ENCODE measurements around the gene NAPB.
"Not testable (repeated sequence)": the region's sequence is repeated elsewhere in the genome, so short reads cannot be mapped to it uniquely, and the experiment has no call there.

The NAPB gene

GRCh38 chr20:23420943-23421931, at the start of gene NAPB:
Gene NAPB (minus strand): TSS chr20:23421488. CDS start chr20:23421402, 86 bp downstream.
- no peaks in the 10 kb centered on the region for H3K9me3 ChIP-seq
- DNase-seq (ENCODE audit: low spot score in 2 of 2), result peak; percentile 92 to 96
- H3K4me3 ChIP-seq, result peak within 1 kb of the TSS; percentile 88
- no peaks in the 10 kb centered on the region for H3K36me3 ChIP-seq (replicated peaks)
- in situ Hi-C loops (cut with MboI; ENCODE audit: low sequenced_read_pairs), result no loop called here
- no peaks in the 10 kb centered on the region for H3K27me3 ChIP-seq (ENCODE audit: low read depth)
- H3K4me1 ChIP-seq, result peaks cover 22% of the 10 kb centered on the region

GRCh38 chr20:23466961-23467360, 45.7 kb upstream of the NAPB start:
- H3K36me3 ChIP-seq (replicated peaks); in situ Hi-C loops (cut with MboI; ENCODE audit: low sequenced_read_pairs); H3K4me1 ChIP-seq; H3K27me3 ChIP-seq (ENCODE audit: low read depth); H3K9me3 ChIP-seq; H3K4me3 ChIP-seq; DNase-seq (ENCODE audit: low spot score in 2 of 2): not testable (repeated sequence)

- Histone ChIP-seq H3K9me3 (no peaks in the 10 kb centered on the region), H3K4me1 (no peaks in the 10 kb centered on the region), H3K4me3 (no peak overlapping the region), H3K27me3 (ENCODE audit: low read depth) (peaks cover 2% of the 10 kb centered on the region; the same call in 1 of the 2 replicates), H3K36me3 (replicated peaks) (no peaks in the 10 kb centered on the region)
- DNase-seq (ENCODE audit: low spot score in 2 of 2), result no peak
- in situ Hi-C loops (cut with MboI; ENCODE audit: low sequenced_read_pairs), result no loop called here
These were observed 39.9 kb upstream of the NAPB start for GRCh38 chr20:23461180-23461579.

GRCh38 chr20:23459461-23460150, 38.3 kb upstream of the NAPB start:
- Histone ChIP-seq H3K36me3 (replicated peaks) (no peaks in the 10 kb centered on the region), H3K27me3 (ENCODE audit: low read depth) (peaks cover 2% of the 10 kb centered on the region; the same call in 1 of the 2 replicates), H3K9me3 (no peaks in the 10 kb centered on the region), H3K4me1 (no peaks in the 10 kb centered on the region), H3K4me3 (no peak overlapping the region)
- no peak for DNase-seq (ENCODE audit: low spot score in 2 of 2)
- in situ Hi-C loops (cut with MboI; ENCODE audit: low sequenced_read_pairs), result no loop called here

- no peak overlapping the region for H3K4me3 ChIP-seq
- H3K4me1 ChIP-seq, result no peaks in the 10 kb centered on the region
- DNase-seq (ENCODE audit: low spot score in 2 of 2), result no peak
- in situ Hi-C loops (cut with MboI; ENCODE audit: low sequenced_read_pairs), result no loop called here
- no peaks in the 10 kb centered on the region for H3K9me3 ChIP-seq
- H3K36me3 ChIP-seq (replicated peaks), result no peaks in the 10 kb centered on the region
- no peaks in the 10 kb centered on the region; the same call in 1 of the 2 replicates for H3K27me3 ChIP-seq (ENCODE audit: low read depth)
These were observed 35.6 kb upstream of the NAPB start for GRCh38 chr20:23456873-23457272.

- no peaks in the 10 kb centered on the region for H3K9me3 ChIP-seq
- in situ Hi-C loops (cut with MboI; ENCODE audit: low sequenced_read_pairs), result no loop called here
- H3K27me3 ChIP-seq (ENCODE audit: low read depth), result no peaks in the 10 kb centered on the region; the same call in 1 of the 2 replicates
- DNase-seq (ENCODE audit: low spot score in 2 of 2), result no peak
- H3K4me3 ChIP-seq, result no peak overlapping the region
- H3K36me3 ChIP-seq (replicated peaks), result no peaks in the 10 kb centered on the region
- no peaks in the 10 kb centered on the region for H3K4me1 ChIP-seq
These were observed 35.1 kb upstream of the NAPB start for GRCh38 chr20:23456409-23456808.

GRCh38 chr20:23455639-23456038, 34.4 kb upstream of the NAPB start:
- H3K27me3 ChIP-seq (ENCODE audit: low read depth), result no peaks in the 10 kb centered on the region
- H3K9me3 ChIP-seq, result no peaks in the 10 kb centered on the region
- no peaks in the 10 kb centered on the region for H3K36me3 ChIP-seq (replicated peaks)
- no peak for DNase-seq (ENCODE audit: low spot score in 2 of 2)
- H3K4me1 ChIP-seq, result no peaks in the 10 kb centered on the region
- no peak overlapping the region for H3K4me3 ChIP-seq
- in situ Hi-C loops (cut with MboI; ENCODE audit: low sequenced_read_pairs), result no loop called here

GRCh38 chr20:23454816-23455215, 33.5 kb upstream of the NAPB start:
- in situ Hi-C loops (cut with MboI; ENCODE audit: low sequenced_read_pairs), result no loop called here
- no peak overlapping the region for H3K4me3 ChIP-seq
- DNase-seq (ENCODE audit: low spot score in 2 of 2), result no peak
- H3K9me3 ChIP-seq, result no peaks in the 10 kb centered on the region
- no peaks in the 10 kb centered on the region for H3K27me3 ChIP-seq (ENCODE audit: low read depth)
- no peaks in the 10 kb centered on the region for H3K4me1 ChIP-seq
- H3K36me3 ChIP-seq (replicated peaks), result no peaks in the 10 kb centered on the region

- Histone ChIP-seq H3K27me3 (ENCODE audit: low read depth) (no peaks in the 10 kb centered on the region), H3K4me1 (no peaks in the 10 kb centered on the region), H3K9me3 (no peaks in the 10 kb centered on the region)
These were observed 32.6 kb upstream of the NAPB start for GRCh38 chr20:23453549-23454543.

GRCh38 chr20:23452776-23453175, 31.5 kb upstream of the NAPB start, which contains the start of gene CST11:
Gene CST11 (minus strand): TSS chr20:23452876. CDS start chr20:23452811, 65 bp downstream.
- no peaks in the 10 kb centered on the region for H3K36me3 ChIP-seq (replicated peaks)
- H3K9me3 ChIP-seq, result no peaks in the 10 kb centered on the region
- no peaks in the 10 kb centered on the region for H3K27me3 ChIP-seq (ENCODE audit: low read depth)
- H3K4me3 ChIP-seq, result no peak within 1 kb of the TSS
- H3K4me1 ChIP-seq, result no peaks in the 10 kb centered on the region
- no peak for DNase-seq (ENCODE audit: low spot score in 2 of 2)
- in situ Hi-C loops (cut with MboI; ENCODE audit: low sequenced_read_pairs), result no loop called here

More at GRCh38 chr20:23453549-23454543, 32.6 kb upstream of the NAPB start:
- in situ Hi-C loops (cut with MboI; ENCODE audit: low sequenced_read_pairs), result no loop called here
- Histone ChIP-seq H3K36me3 (replicated peaks) (no peaks in the 10 kb centered on the region), H3K4me3 (no peak overlapping the region)
- no peak for DNase-seq (ENCODE audit: low spot score in 2 of 2)

- in situ Hi-C loops (cut with MboI; ENCODE audit: low sequenced_read_pairs), result no loop called here
- H3K36me3 ChIP-seq (replicated peaks), result no peaks in the 10 kb centered on the region
- H3K9me3 ChIP-seq, result no peaks in the 10 kb centered on the region
- H3K27me3 ChIP-seq (ENCODE audit: low read depth), result no peaks in the 10 kb centered on the region
- no peaks in the 10 kb centered on the region for H3K4me1 ChIP-seq
- H3K4me3 ChIP-seq, result no peak overlapping the region
- DNase-seq (ENCODE audit: low spot score in 2 of 2), result no peak
These were observed 30.7 kb upstream of the NAPB start for GRCh38 chr20:23451956-23452487.

- DNase-seq (ENCODE audit: low spot score in 2 of 2), result no peak
- H3K9me3 ChIP-seq, result no peaks in the 10 kb centered on the region
- no peaks in the 10 kb centered on the region for H3K36me3 ChIP-seq (replicated peaks)
- H3K4me3 ChIP-seq, result no peak overlapping the region
- H3K27me3 ChIP-seq (ENCODE audit: low read depth), result no peaks in the 10 kb centered on the region
- H3K4me1 ChIP-seq, result no peaks in the 10 kb centered on the region
- in situ Hi-C loops (cut with MboI; ENCODE audit: low sequenced_read_pairs), result no loop called here
These were observed 29.6 kb upstream of the NAPB start for GRCh38 chr20:23450877-23451276.

- Histone ChIP-seq H3K27me3 (ENCODE audit: low read depth) (no peaks in the 10 kb centered on the region), H3K4me3 (no peak overlapping the region), H3K9me3 (no peaks in the 10 kb centered on the region), H3K4me1 (no peaks in the 10 kb centered on the region), H3K36me3 (replicated peaks) (no peaks in the 10 kb centered on the region)
- in situ Hi-C loops (cut with MboI; ENCODE audit: low sequenced_read_pairs), result no loop called here
- no peak for DNase-seq (ENCODE audit: low spot score in 2 of 2)
These were observed 28.1 kb upstream of the NAPB start for GRCh38 chr20:23449421-23449820.
